Skeletal muscle satellite cell (primary cell): ENCODE results near the gene BAIAP3.

ENCODE experiments used
- H3K27me3 ChIP-seq: 2 replicates; pipeline ENCODE4 v1.7.0; 2013; ENCODE audit warnings: low read length; ENCODE audit not compliant: control insufficient read depth, insufficient read depth
- H3K36me3 ChIP-seq: 2 replicates; pipeline ENCODE4 v1.7.0; 2013; ENCODE audit warnings: mild to moderate bottlenecking, control low read depth, low read length; ENCODE audit not compliant: insufficient read depth
- H3K4me1 ChIP-seq: 2 replicates; pipeline ENCODE4 v1.7.0; 2013; ENCODE audit warnings: low read length; ENCODE audit not compliant: control insufficient read depth, insufficient read depth
- H3K4me2 ChIP-seq: 2 replicates; pipeline ENCODE4 v1.7.0; 2013; ENCODE audit warnings: mild to moderate bottlenecking, low read length
- H3K4me3 ChIP-seq: 2 replicates; pipeline ENCODE4 v1.7.0; 2013; ENCODE audit warnings: low read length
- H3K9ac ChIP-seq: 2 replicates; pipeline ENCODE4 v1.7.0; 2013; ENCODE audit warnings: mild to moderate bottlenecking, low read depth, low read length, moderate library complexity
- H3K9me3 ChIP-seq: replicated peaks from 2 replicates; pipeline ENCODE4 v1.7.0; 2013; ENCODE audit warnings: mild to moderate bottlenecking, control low read depth, low read length

Gene BAIAP3

GRCh38 chr16:1383556-1383955, 50.1 kb downstream of the BAIAP3 start:
- Histone ChIP-seq H3K9me3 (no peaks in the 10 kb centered on the region), H3K4me3 (no peak overlapping the region), H3K36me3 (peaks cover 4% of the 10 kb centered on the region), H3K27me3 (no peaks in the 10 kb centered on the region), H3K4me2 (no peak overlapping the region), H3K4me1 (peaks cover 8% of the 10 kb centered on the region), H3K9ac (no peak overlapping the region)

- H3K36me3 ChIP-seq: peaks cover 4% of the 10 kb centered on the region
- no peak overlapping the region for H3K9ac ChIP-seq
- no peak overlapping the region for H3K4me2 ChIP-seq
- H3K4me3 ChIP-seq: no peak overlapping the region
- H3K27me3 ChIP-seq: no peaks in the 10 kb centered on the region
- H3K9me3 ChIP-seq: no peaks in the 10 kb centered on the region
- no peaks in the 10 kb centered on the region for H3K4me1 ChIP-seq
These were observed 51.8 kb downstream of the BAIAP3 start for GRCh38 chr16:1385232-1385631.

GRCh38 chr16:1387331-1387730, 53.9 kb downstream of the BAIAP3 start:
- Histone ChIP-seq H3K9me3 (no peaks in the 10 kb centered on the region), H3K9ac (no peak overlapping the region), H3K4me2 (no peak overlapping the region), H3K4me1 (no peaks in the 10 kb centered on the region), H3K36me3 (no peaks in the 10 kb centered on the region), H3K4me3 (no peak overlapping the region), H3K27me3 (no peaks in the 10 kb centered on the region)

DNA sequence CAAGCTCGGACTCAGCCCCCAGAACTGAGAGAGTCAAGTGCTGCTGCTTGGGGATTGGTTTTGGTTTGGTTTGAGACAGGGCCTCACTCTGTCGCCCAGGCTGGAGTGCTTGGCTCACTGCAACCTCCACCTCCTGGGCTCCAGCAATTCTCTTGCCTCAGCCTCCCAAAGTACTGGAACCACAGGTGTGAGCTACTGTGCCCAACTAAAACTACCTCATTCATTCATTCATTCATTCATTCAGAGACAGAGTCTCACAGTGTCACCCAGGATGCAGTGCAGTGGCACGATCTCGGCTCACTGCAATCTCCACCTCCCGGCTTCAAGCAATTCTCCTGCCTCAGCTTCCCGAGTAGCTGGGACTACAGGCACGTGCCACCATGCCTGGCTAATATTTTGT, 56.3 kb downstream of the BAIAP3 start:
- H3K4me1 ChIP-seq: no peaks in the 10 kb centered on the region
- H3K9ac ChIP-seq: no peak overlapping the region
- no peaks in the 10 kb centered on the region for H3K9me3 ChIP-seq
- H3K4me3 ChIP-seq: no peak overlapping the region
- no peaks in the 10 kb centered on the region for H3K27me3 ChIP-seq
- no peak overlapping the region for H3K4me2 ChIP-seq
- H3K36me3 ChIP-seq: peaks cover 5% of the 10 kb centered on the region

DNA sequence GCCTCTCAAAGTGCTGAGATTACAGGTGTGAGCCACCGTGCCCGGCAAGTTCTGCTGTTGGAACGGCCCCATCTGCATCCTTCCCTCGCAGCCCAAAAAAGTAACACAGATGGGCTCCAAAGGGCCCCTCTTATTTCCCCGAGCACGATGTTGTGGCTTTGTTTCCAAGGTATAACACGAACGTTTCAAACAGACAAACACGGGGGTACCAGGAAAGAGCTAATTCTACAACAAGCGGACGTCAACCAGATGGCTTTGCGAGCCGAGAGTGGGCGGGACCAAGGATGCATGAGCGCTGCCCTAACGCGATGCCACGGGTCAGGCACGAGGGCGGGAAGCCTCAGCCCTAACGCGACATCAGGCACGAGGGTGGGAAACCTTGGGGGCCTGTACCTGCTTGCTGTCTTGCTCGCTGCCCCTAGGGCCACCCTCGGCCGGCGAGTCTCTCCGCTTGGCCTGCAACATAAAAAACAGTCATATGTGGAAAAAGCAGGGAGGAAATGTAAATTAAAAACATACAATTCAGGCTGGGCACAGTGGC, 56.9 kb downstream of the BAIAP3 start:
- no peak overlapping the region for H3K4me3 ChIP-seq
- no peak overlapping the region for H3K9ac ChIP-seq
- H3K36me3 ChIP-seq: peaks cover 5% of the 10 kb centered on the region
- H3K27me3 ChIP-seq: no peaks in the 10 kb centered on the region
- no peak overlapping the region for H3K4me2 ChIP-seq
- H3K4me1 ChIP-seq: no peaks in the 10 kb centered on the region
- no peaks in the 10 kb centered on the region for H3K9me3 ChIP-seq

DNA sequence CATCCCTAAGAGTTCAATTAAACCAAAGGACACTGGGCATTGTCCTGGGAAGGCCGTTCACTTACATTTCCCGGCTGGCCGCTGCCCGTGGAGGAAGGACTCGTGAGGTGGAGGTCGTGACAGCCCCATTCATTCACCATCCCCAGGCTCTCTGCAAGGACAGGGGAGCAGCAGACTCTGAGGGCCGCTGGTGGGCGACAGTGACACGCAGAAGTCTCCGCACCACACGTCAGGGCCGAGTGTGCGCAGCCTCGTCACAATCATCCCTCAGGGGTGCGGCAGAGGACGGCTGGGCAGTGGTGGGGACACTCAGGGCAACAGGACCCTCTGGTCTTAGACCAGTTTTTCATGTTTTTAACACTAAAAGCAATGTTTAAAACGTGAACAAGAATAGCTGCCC, 59.4 kb downstream of the BAIAP3 start:
- Histone ChIP-seq H3K9me3 (no peaks in the 10 kb centered on the region), H3K36me3 (peaks cover 5% of the 10 kb centered on the region), H3K9ac (no peak overlapping the region), H3K4me2 (no peak overlapping the region), H3K4me3 (no peak overlapping the region), H3K4me1 (no peaks in the 10 kb centered on the region), H3K27me3 (no peaks in the 10 kb centered on the region)

- no peaks in the 10 kb centered on the region for H3K4me1 ChIP-seq
- H3K9ac ChIP-seq: no peak overlapping the region
- peaks cover 5% of the 10 kb centered on the region for H3K36me3 ChIP-seq
- H3K4me2 ChIP-seq: no peak overlapping the region
- H3K4me3 ChIP-seq: no peak overlapping the region
- no peaks in the 10 kb centered on the region for H3K9me3 ChIP-seq
- H3K27me3 ChIP-seq: no peaks in the 10 kb centered on the region
These were observed 60.2 kb downstream of the BAIAP3 start for GRCh38 chr16:1393613-1394176.

GRCh38 chr16:1394367-1394951, 61.0 kb downstream of the BAIAP3 start:
- Histone ChIP-seq H3K36me3 (peaks cover 5% of the 10 kb centered on the region), H3K4me2 (no peak overlapping the region), H3K4me3 (no peak overlapping the region), H3K9ac (no peak overlapping the region), H3K27me3 (no peaks in the 10 kb centered on the region), H3K9me3 (no peaks in the 10 kb centered on the region), H3K4me1 (no peaks in the 10 kb centered on the region)

DNA sequence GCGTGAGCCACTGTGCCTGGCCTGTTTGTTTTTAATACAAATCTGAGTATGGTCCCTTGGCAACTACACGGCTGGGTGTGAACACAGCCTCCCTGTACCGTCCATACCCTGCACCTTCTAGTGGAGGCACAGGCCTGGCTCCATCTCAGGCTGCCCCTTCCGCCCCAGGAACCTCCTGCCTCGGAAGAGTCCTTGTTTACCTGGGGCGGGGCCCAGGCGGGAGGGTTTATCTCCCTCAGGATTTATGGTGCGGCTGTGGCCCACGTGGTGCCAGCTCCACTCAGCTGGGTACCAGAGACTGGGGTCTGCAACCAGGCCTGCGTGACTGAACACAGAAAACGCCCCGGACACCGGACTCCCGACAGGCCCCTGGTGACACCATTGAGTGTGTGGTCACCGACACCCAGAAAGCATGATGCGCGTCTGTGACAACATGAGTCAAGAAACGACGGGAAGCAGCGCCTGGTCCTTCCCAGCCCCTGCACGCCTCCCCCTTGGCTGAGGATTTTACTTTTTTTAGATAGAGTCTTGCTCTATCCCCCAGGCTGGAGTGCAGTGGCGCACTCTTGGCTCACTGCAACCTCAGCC, 62.1 kb downstream of the BAIAP3 start:
- Histone ChIP-seq H3K36me3 (peaks cover 5% of the 10 kb centered on the region), H3K27me3 (no peaks in the 10 kb centered on the region), H3K4me3 (no peak overlapping the region), H3K9ac (no peak overlapping the region), H3K9me3 (no peaks in the 10 kb centered on the region), H3K4me2 (no peak overlapping the region), H3K4me1 (no peaks in the 10 kb centered on the region)

GRCh38 chr16:1397779-1398178, 64.3 kb downstream of the BAIAP3 start:
- H3K9me3 ChIP-seq: no peaks in the 10 kb centered on the region
- H3K4me1 ChIP-seq: no peaks in the 10 kb centered on the region
- no peak overlapping the region for H3K4me2 ChIP-seq
- no peaks in the 10 kb centered on the region for H3K27me3 ChIP-seq
- H3K36me3 ChIP-seq: peaks cover 10% of the 10 kb centered on the region
- H3K9ac ChIP-seq: no peak overlapping the region
- no peak overlapping the region for H3K4me3 ChIP-seq

DNA sequence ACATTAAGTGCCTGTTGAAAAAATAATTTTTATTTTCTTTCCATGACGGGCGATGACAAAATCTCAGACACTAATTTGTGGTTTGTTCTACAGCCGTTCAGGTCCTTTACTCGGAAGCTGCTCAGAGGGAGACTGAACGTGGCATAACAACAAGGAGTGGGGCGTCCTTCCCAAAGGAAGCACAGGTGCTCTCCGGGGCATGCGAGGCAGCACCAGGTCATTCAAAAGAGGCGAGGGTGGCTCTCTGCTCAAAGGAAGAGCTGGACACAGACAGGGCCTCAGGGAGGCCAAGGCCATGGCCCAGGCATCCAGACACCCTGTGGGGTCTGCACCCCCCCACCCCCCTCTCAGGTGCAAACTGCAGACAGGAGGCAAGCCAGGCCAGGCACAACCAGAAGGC, 64.9 kb downstream of the BAIAP3 start:
- no peaks in the 10 kb centered on the region for H3K9me3 ChIP-seq
- H3K4me3 ChIP-seq: no peak overlapping the region
- no peaks in the 10 kb centered on the region for H3K4me1 ChIP-seq
- H3K36me3 ChIP-seq: peaks cover 7% of the 10 kb centered on the region
- no peak overlapping the region for H3K4me2 ChIP-seq
- no peaks in the 10 kb centered on the region for H3K27me3 ChIP-seq
- H3K9ac ChIP-seq: no peak overlapping the region
